Heart left ventricle (tissue), 16 donors: ENCODE results near the gene RGMA. TPM values are rescaled to one million over a fixed set of nuclear protein-coding genes. Genes with fewer than 3 reads are reported as not detected.
A peak's percentile ranks its signal among the peaks of the same experiment; 100 is the strongest.

Source experiments
- ATAC-seq, 4 donors: fragments of 200-7000 bp; cut with Tn5 transposase; one replicate each; pipeline ENCODE4 v1.9.1; 2020 to 2022; ENCODE audit warnings: moderate library complexity in 4 of 4, mild to moderate bottlenecking in 3 of 4, moderate number of reproducible peaks in 1 of 4
- DNase-seq, 5 donors: peaks; one replicate each; pipeline ENCODE4 v3.0.0-alpha.2; 2020
- H3K27ac ChIP-seq, 12 donors: fragments of 200-600 bp; sonication (generic) in 4 of 12; one replicate each; pipeline versions ENCODE4 v1.5.0 to v1.8.0; 2016 to 2022; ENCODE audit warnings: mild to moderate bottlenecking in 2 of 12
- H3K27me3 ChIP-seq, 9 donors: fragments of 200-600 bp; sonication (generic) in 2 of 9; one replicate each; pipeline versions ENCODE4 v1.5.1 to v1.8.0; 2016 to 2022; ENCODE audit warnings: mild to moderate bottlenecking in 3 of 9
- H3K36me3 ChIP-seq, 9 donors: fragments of 200-600 bp; sonication (generic) in 2 of 9; one replicate each; pipeline versions ENCODE4 v1.5.0 to v1.8.0; 2018 to 2022; ENCODE audit warnings: mild to moderate bottlenecking in 2 of 9
- H3K4me1 ChIP-seq, 12 donors: fragments of 200-600 bp; sonication (generic) in 4 of 12; one replicate each; pipeline versions ENCODE4 v1.5.0 to v1.8.0; 2016 to 2022; ENCODE audit warnings: mild to moderate bottlenecking in 3 of 12
- H3K4me3 ChIP-seq, 12 donors: fragments of 200-600 bp; sonication (generic) in 4 of 12; one replicate each; pipeline versions ENCODE4 v1.5.0 to v1.8.0; 2017 to 2022; ENCODE audit warnings: mild to moderate bottlenecking in 9 of 12, moderate library complexity in 4 of 12
- H3K9me3 ChIP-seq, 12 donors: fragments of 200-600 bp; sonication (generic) in 4 of 12; one replicate each; pipeline versions ENCODE4 v1.5.0 to v1.8.0; 2016 to 2022; ENCODE audit warnings: mild to moderate bottlenecking in 1 of 12
- CTCF ChIP-seq, 12 donors: fragments of 200-600 bp; sonication (generic) in 4 of 12; IDR thresholded peaks; one replicate each; pipeline versions ENCODE4 v1.5.0 to v1.8.0; 2018 to 2022; ENCODE audit warnings: antibody characterized with exemption in 12 of 12, mild to moderate bottlenecking in 5 of 12
- POLR2A ChIP-seq, 2 donors: fragments of 450-650 bp; IDR thresholded peaks; one replicate each; pipeline ENCODE4 v1.6.1; 2017; ENCODE audit warnings: antibody characterized with exemption in 2 of 2, mild to moderate bottlenecking in 2 of 2, moderate library complexity in 2 of 2
- WGBS, 4 donors: extraction: QIAGEN DNeasy Blood & Tissue Kit in 2 of 4; methylation state at CpG; one replicate each; pipeline versions ENCODE4 v1.1.5 to v1.1.7; 2013 to 2018; 5-methylcytosine and 5-hydroxymethylcytosine counted together
- intact Hi-C, 10 donors: fragments of 100-400 bp; cut with DNase I; formaldehyde crosslinking; loops; one replicate each; pipeline versions ENCODE4 v1.11.1 to v1.14.2; 2022
- polyA plus RNA-seq, 2 donors: library from polyadenylated mRNA; stranded (reverse); fragments of 200-250 nt; gene quantifications; one replicate each; pipeline ENCODE4 v1.2.3, GENCODE V29; 2013
- total RNA-seq, 9 donors: library from RNA; depleted of rRNA in 2 of 9; stranded (reverse); fragments of >200 nt in 2 of 9; fragmentation: NEBNext Ultra II Directional in 3 of 9; extraction: Animal tissue kit (Norgen Biotek cat#: 25700) in 3 of 9; gene quantifications; one replicate each; pipeline versions ENCODE4 v1.1.0 to v1.2.4, GENCODE V29; 2016 to 2023
- donor health status: ischemic (EF 13 %, LVEDD 7.1; RV severe dilation, severe dysfunction).
- donor health status: healthy with polysubstance abuse.
- donor health status: DM: no; HTN: yes; CAD: no.
- donor health status: DM: no; HTN: no; CAD: no.
- donor health status: ischemic (EF 25% LVEDD 6.9; RV normal size, moderate dysfunction).
- donor health status: ischemic (EF 25% LVEDD 5.7; RV mildly dilated, moderate dysfunction).
- donor health status: healthy.
- donor health status: DM: yes; HTN: yes; CAD: no.
- donor health status: ischemic (EF 35%, LVEDD 5.7; RV mildly dilated, moderate dysfunction).
- donor health status: nonischemic (EF 11% LVEDD 7.7; RV severe dilation, severe dysfunction).
- donor health status: DM: yes; HTN: yes; CAD: no.
- donor health status: PGD.
- donor health status: ischemic (EF 29% LVEDD 5.4; RV normal size, mild dysfunction).
- donor health status: nonischemic (EF 23%, LVEDD 6.1; RV moderate dilation, normal function).

RGMA gene
- total and polyA plus RNA-seq, 11 donors: 4.7 to 20.8 (median 14.8) TPM

- no peak for TF ChIP-seq POLR2A (IDR thresholded peaks at IDR 0.05)
- no peak for TF ChIP-seq CTCF (IDR thresholded peaks at IDR 0.05)
- no peak for ATAC-seq
- Histone ChIP-seq H3K4me3 (no peak overlapping the region), H3K36me3 (peaks cover 0 to 11% (median 1%) of the 10 kb centered on the region in 9 donors), H3K27me3 (no peaks in the 10 kb centered on the region), H3K27ac (peak overlapping the region in 1 of 12 donors; percentile 42), H3K4me1 (peaks cover 0 to 46% (median 10%) of the 10 kb centered on the region in 12 donors), H3K9me3 (no peaks in the 10 kb centered on the region)
- peak in 1 of 5 donors; percentile 35 for DNase-seq
- intact Hi-C loops: no loop called here
- WGBS, 4 donors: 83 to 93% (median 85%) methylated on average over 4 to 7 of the region's 7 CpGs
These were observed 32.2 kb downstream of the RGMA start for GRCh38 chr15:93056836-93057235.

- H3K27ac ChIP-seq: peak overlapping the region in 1 of 12 donors; percentile 29
- intact Hi-C loops: no loop called here
- ATAC-seq (no peak), DNase-seq (peak in 1 of 5 donors; percentile 61)
- TF ChIP-seq CTCF (IDR thresholded peaks at IDR 0.05): no peak
- TF ChIP-seq POLR2A (IDR thresholded peaks at IDR 0.05): no peak
- no peaks in the 10 kb centered on the region for H3K9me3 ChIP-seq
- H3K4me3 ChIP-seq: no peak overlapping the region
- WGBS, 4 donors: 77 to 83% (median 78%) methylated on average over 11 of the region's 11 CpGs
- H3K36me3 ChIP-seq: peaks cover 0 to 27% (median 11%) of the 10 kb centered on the region in 9 donors
- no peaks in the 10 kb centered on the region for H3K27me3 ChIP-seq
- H3K4me1 ChIP-seq: peaks cover 0 to 31% (median 4%) of the 10 kb centered on the region in 12 donors
These were observed 33.8 kb downstream of the RGMA start for GRCh38 chr15:93055211-93055610.

- WGBS, 4 donors: 88 to 94% (median 93%) methylated on average over 17 to 39 of the region's 39 CpGs
- intact Hi-C loops: no loop called here
- H3K27me3 ChIP-seq: no peaks in the 10 kb centered on the region
- H3K36me3 ChIP-seq: peaks cover 0 to 51% (median 23%) of the 10 kb centered on the region in 9 donors
- no peak for TF ChIP-seq CTCF (IDR thresholded peaks at IDR 0.05)
- TF ChIP-seq POLR2A (IDR thresholded peaks at IDR 0.05): no peak
- ATAC-seq: no peak
- H3K4me1 ChIP-seq: peaks cover 0 to 15% (median 0%) of the 10 kb centered on the region in 12 donors
- no peak overlapping the region for H3K4me3 ChIP-seq
- DNase-seq: no peak
- peak overlapping the region in 1 of 12 donors; percentile 47 for H3K27ac ChIP-seq
- H3K9me3 ChIP-seq: no peaks in the 10 kb centered on the region
These were observed 36.7 kb downstream of the RGMA start for GRCh38 chr15:93052090-93052879.

- Histone ChIP-seq H3K4me1 (peaks cover 0 to 8% (median 0%) of the 10 kb centered on the region in 12 donors), H3K27ac (peak overlapping the region in 1 of 12 donors; percentile 47), H3K9me3 (peaks cover 0 to 5% (median 0%) of the 10 kb centered on the region in 12 donors), H3K27me3 (no peaks in the 10 kb centered on the region), H3K36me3 (peaks cover 0 to 59% (median 26%) of the 10 kb centered on the region in 9 donors), H3K4me3 (no peak overlapping the region)
- no peak for DNase-seq
- TF ChIP-seq CTCF (IDR thresholded peaks at IDR 0.05) (no peak), POLR2A (IDR thresholded peaks at IDR 0.05) (no peak)
- ATAC-seq: no peak
- intact Hi-C loops: no loop called here
- 79 to 91% (median 87%) methylated on average over 21 to 32 of the region's 32 CpGs for WGBS, 4 donors
These were observed 37.5 kb downstream of the RGMA start for GRCh38 chr15:93051236-93052089.
